Upper lobe of left lung (tissue), 6 donors: Measurements from ENCODE around the gene FPR2. TPM values are rescaled to one million over a fixed set of nuclear protein-coding genes. Genes with fewer than 3 reads are reported as not detected.
A peak's percentile ranks its signal among the peaks of the same experiment; 100 is the strongest.

Source experiments
- ATAC-seq, 2 donors: fragments of 200-7000 bp; cut with Tn5 transposase; one replicate each; pipeline ENCODE4 v1.9.1; 2022; ENCODE audit warnings: mild to moderate bottlenecking in 2 of 2, moderate library complexity in 2 of 2; ENCODE audit not compliant: low FRiP score in 2 of 2
- DNase-seq, 2 donors: peaks; one replicate each; pipeline ENCODE4 v3.0.0-alpha.2; 2019 to 2020
- H3K27ac ChIP-seq, 4 donors: fragments of 200-600 bp; sonication (generic); one replicate each; pipeline ENCODE4 v1.5.1; 2016 to 2019
- H3K27me3 ChIP-seq, 4 donors: fragments of 200-600 bp; sonication (generic); one replicate each; pipeline ENCODE4 v1.5.1; 2017 to 2019
- H3K36me3 ChIP-seq, 4 donors: fragments of 200-600 bp; sonication (generic); one replicate each; pipeline ENCODE4 v1.5.1; 2016 to 2019
- H3K4me1 ChIP-seq, 4 donors: fragments of 200-600 bp; sonication (generic); one replicate each; pipeline ENCODE4 v1.5.1; 2018 to 2019
- H3K4me3 ChIP-seq, 4 donors: fragments of 200-600 bp; sonication (generic); one replicate each; pipeline ENCODE4 v1.5.1; 2017 to 2019; ENCODE audit warnings: mild to moderate bottlenecking in 2 of 4, moderate library complexity in 1 of 4
- H3K9me3 ChIP-seq, 4 donors: fragments of 200-600 bp; sonication (generic); one replicate each; pipeline ENCODE4 v1.5.1; 2018 to 2019
- CTCF ChIP-seq, 6 experiments: fragments of 450-650 bp in 4 of 6; fragments of 200-600 bp in 2 of 6; sonication (generic) in 2 of 6; IDR thresholded peaks; one replicate each; pipeline ENCODE4 v1.5.1; 2016 to 2019; ENCODE audit warnings: antibody characterized with exemption in 6 of 6
- EP300 ChIP-seq, 4 donors: sonication (generic); formaldehyde crosslinking; IDR thresholded peaks; one replicate each; pipeline ENCODE4 v1.5.1; 2017; ENCODE audit warnings: antibody characterized with exemption in 4 of 4, control low read depth in 2 of 4
- POLR2A ChIP-seq, 4 donors: fragments of 450-650 bp; IDR thresholded peaks; one replicate each; pipeline ENCODE4 v1.5.1; 2016 to 2017; ENCODE audit warnings: antibody characterized with exemption in 4 of 4, mild to moderate bottlenecking in 2 of 4
- POLR2AphosphoS5 ChIP-seq, 2 donors: sonication (generic); formaldehyde crosslinking; IDR thresholded peaks; one replicate each; pipeline ENCODE4 v1.5.1; 2017; ENCODE audit warnings: antibody characterized with exemption in 2 of 2
- WGBS, 2 donors: methylation state at CpG; one replicate each; pipeline ENCODE4 v1.1.5; 2017 to 2018; 5-methylcytosine and 5-hydroxymethylcytosine counted together
- total RNA-seq, 6 donors: library from RNA; depleted of rRNA in 4 of 6; stranded (reverse); fragments of >200 nt in 4 of 6; gene quantifications; one replicate each; pipeline versions ENCODE4 v1.1.0 to v1.2.1, GENCODE V29; 2016 to 2021
- donor health status: DM: no; HTN: no; CAD: no; lungs with moderate emphysema.
- donor health status: DM: no; HTN: yes; CAD: no; lungs with severe emphysema.

FPR2 gene
- total RNA-seq, 6 donors from 2014 or later: 4.2 to 52.4 (median 20.5) TPM

GRCh38 chr19:51784109-51784785 is 23.3 kb downstream of the FPR2 start:
- DNase-seq: no peak
- Histone ChIP-seq H3K27me3 (no peaks in the 10 kb centered on the region), H3K27ac (peak overlapping the region; percentile 22 to 58 (median 38)), H3K36me3 (no peaks in the 10 kb centered on the region), H3K4me1 (peaks cover 0 to 9% (median 2%) of the 10 kb centered on the region in 4 donors), H3K9me3 (no peaks in the 10 kb centered on the region), H3K4me3 (no peak overlapping the region)
- TF ChIP-seq EP300 (IDR thresholded peaks at IDR 0.05): no peak
- TF ChIP-seq POLR2AphosphoS5 (IDR thresholded peaks at IDR 0.05): no peak
- no peak for TF ChIP-seq CTCF (IDR thresholded peaks at IDR 0.05)
- no peak for TF ChIP-seq POLR2A (IDR thresholded peaks at IDR 0.05)
- ATAC-seq: peak in 1 of 2 donors; percentile 36
- WGBS, 2 donors: 59 to 64% methylated on average over 6 of the region's 6 CpGs

GRCh38 chr19:51784922-51785690 is 24.1 kb downstream of the FPR2 start:
- no peak overlapping the region for H3K4me3 ChIP-seq
- no peaks in the 10 kb centered on the region for H3K36me3 ChIP-seq
- peaks cover 0 to 12% (median 2%) of the 10 kb centered on the region in 4 donors for H3K4me1 ChIP-seq
- no peaks in the 10 kb centered on the region for H3K9me3 ChIP-seq
- H3K27ac ChIP-seq: peak overlapping the region; percentile 22 to 75 (median 40)
- ATAC-seq (peak; percentile 65 to 94), DNase-seq (peak in 1 of 2 donors; percentile 60)
- no peaks in the 10 kb centered on the region for H3K27me3 ChIP-seq
- 62 to 75% methylated on average over 6 of the region's 6 CpGs for WGBS, 2 donors
- TF ChIP-seq POLR2A (IDR thresholded peaks at IDR 0.05) (peak in 1 of 4 donors; percentile 62), EP300 (IDR thresholded peaks at IDR 0.05) (no peak), CTCF (IDR thresholded peaks at IDR 0.05) (no peak), POLR2AphosphoS5 (IDR thresholded peaks at IDR 0.05) (peak; percentile 8 to 32)

- no peak for DNase-seq
- H3K27me3 ChIP-seq: no peaks in the 10 kb centered on the region
- TF ChIP-seq EP300 (IDR thresholded peaks at IDR 0.05) (no peak), POLR2A (IDR thresholded peaks at IDR 0.05) (peak in 1 of 4 donors; percentile 35)
- H3K9me3 ChIP-seq: no peaks in the 10 kb centered on the region
- H3K4me1 ChIP-seq: peaks cover 0 to 12% (median 2%) of the 10 kb centered on the region in 4 donors
- H3K36me3 ChIP-seq: no peaks in the 10 kb centered on the region
- WGBS, 2 donors: 70% methylated on average over 6 of the region's 6 CpGs
- H3K4me3 ChIP-seq: no peak overlapping the region
- no peak for ATAC-seq
- H3K27ac ChIP-seq: peak overlapping the region in 3 of 4 donors; percentile 27 to 60 (median 49)
Measured at GRCh38 chr19:51786646-51787494, 25.9 kb downstream of the FPR2 start.

- Histone ChIP-seq H3K9me3 (no peaks in the 10 kb centered on the region), H3K27me3 (no peaks in the 10 kb centered on the region), H3K4me1 (peaks cover 0 to 12% (median 2%) of the 10 kb centered on the region in 4 donors), H3K4me3 (no peak overlapping the region), H3K36me3 (no peaks in the 10 kb centered on the region), H3K27ac (no peak overlapping the region)
- no peak for ATAC-seq
- WGBS, 2 donors: 77 to 82% methylated on average over 2 of the region's 2 CpGs
- TF ChIP-seq POLR2AphosphoS5 (IDR thresholded peaks at IDR 0.05) (no peak), POLR2A (IDR thresholded peaks at IDR 0.05) (no peak), CTCF (IDR thresholded peaks at IDR 0.05) (no peak), EP300 (IDR thresholded peaks at IDR 0.05) (no peak)
- no peak for DNase-seq
Measured at GRCh38 chr19:51788029-51788428, 27.0 kb downstream of the FPR2 start.
